GM18867 (cell line): ENCODE results near the gene SEC61B.
A peak's percentile ranks its signal among the peaks of the same experiment; 100 is the strongest.
"Not testable (repeated sequence)": the region's sequence is repeated elsewhere in the genome, so short reads cannot be mapped to it uniquely, and the experiment has no call there.

Experiments
- ATAC-seq: cut with Tn5 transposase; IDR thresholded peaks from one replicate; pipeline ENCODE4 v1.9.1; 2021; ENCODE audit warnings: mild to moderate bottlenecking, moderate library complexity; ENCODE audit not compliant: unreplicated experiment

SEC61B gene

DNA sequence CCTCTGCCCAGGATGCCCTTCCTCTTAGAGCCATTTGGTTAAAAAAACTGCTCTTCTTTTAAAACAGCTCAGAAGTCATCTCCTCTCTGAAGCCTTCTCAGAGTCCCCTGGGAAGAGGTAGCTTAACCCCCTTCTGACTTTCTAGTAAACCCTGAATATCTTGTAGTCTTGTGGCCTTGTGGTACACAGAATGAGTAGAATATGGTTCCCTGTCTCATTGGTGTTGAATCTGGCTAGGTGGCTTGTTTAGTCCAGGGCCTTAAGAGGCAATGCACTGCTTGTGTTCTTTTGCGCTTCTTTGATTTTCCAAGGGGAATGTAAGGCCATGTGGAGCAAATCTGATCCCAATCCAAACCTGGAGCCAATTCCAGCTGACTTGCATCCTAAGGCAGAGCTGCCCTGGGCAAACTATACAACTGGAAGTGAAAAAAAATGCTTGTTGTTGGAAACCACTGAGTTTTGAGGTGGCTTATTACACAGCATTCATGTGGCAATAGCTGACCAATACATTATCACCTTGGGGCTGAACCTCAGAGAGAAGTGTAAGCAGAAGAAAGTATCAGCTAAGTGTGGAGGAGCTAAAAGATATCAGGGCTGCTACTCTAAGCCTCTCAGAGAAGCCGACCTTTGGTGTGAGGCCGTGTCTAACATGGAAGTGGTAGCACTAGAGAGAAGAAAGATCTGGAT, 31.3 kb upstream of the SEC61B start:
- ATAC-seq, result no peak

DNA sequence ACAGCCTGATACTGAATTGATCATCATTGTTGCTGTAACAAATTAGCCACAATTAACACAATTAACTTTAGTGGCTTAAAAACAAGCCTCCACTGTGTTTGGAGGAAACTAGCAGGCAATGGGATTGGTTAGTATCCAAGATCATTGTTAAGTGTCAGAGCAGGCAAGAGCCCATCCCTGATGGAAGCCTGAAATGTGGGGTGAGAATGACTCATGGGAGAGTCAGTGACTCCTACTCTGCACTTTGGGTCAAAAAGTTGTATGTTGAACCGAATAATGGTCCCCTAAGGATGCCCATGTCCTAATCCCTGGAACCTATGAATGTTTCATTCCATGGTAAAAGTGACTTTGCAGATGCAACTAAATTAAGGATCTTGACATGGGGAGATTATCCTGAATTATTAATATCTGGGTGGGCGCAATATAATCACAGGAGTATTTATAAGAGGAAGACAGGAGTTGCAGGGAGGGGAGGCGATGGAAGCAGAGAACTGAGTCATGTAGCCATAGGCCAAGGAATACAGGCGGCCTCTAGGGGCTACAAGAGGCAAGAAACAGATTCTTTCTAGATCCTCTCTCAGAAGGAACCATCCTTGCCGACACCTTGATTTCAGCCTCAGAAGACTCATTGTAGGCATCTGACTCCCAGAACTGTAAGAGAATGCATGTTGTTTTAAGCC, 29.2 kb upstream of the SEC61B start:
- no peak for ATAC-seq

DNA sequence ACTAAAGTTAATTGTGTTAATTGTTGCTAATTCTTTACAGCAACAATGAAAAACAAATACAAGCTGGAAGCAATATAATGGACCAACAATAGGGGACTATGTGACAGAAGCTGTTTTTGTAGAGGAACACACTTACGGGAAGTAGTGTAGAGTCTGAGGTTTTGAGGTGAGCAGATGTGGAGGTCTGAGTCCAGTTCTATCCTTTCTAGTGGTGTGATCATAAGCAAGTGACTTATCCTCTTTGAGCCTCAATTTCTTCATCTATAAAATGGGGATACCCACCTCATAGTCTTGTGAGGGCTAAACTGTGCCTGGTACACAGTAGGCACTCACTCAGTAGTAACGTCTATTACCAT, 28.6 kb upstream of the SEC61B start:
- no peak for ATAC-seq

DNA sequence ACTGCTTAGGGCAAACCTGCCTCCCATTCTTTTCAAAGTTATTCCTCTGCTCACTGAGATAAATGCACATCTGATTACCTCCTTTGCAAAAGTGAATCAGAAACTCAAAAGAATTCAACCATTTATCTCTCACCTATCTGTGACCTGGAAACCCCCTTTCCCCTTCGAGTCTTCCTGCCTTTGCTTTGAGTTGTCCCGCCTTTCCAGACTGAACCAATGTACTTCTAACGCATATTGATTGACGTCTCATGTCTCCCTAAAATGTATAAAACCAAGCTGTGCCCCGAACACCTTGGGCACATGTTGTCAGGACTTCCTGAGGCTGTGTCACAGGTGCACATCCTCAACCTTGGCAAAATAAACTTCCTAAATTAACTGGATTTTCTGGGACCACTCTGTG, 25.6 kb upstream of the SEC61B start:
- not testable (repeated sequence) for ATAC-seq

DNA sequence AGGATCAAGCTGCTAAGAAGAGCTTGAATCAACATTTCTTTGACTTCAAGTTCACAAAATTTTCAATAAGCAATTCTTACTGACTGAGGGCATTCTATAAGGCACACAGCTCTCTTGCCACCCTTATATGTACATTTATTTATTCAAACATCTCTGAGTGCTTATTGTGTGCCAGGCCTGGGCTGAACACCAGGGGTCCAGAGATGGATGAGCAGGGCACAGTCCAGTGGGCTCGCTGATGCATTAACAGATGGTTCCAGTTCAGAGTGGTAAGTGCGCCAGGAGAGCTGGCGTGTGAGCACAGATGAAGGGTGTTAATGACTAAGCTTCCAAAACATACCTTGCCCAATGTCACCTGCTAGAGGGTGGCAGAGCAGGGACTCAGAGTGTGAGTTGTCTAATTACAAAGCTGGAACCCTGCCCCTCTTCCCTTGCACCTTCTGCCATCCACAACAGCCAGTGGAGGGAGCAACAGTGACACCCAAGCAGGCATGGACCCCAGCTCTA, 24.9 kb upstream of the SEC61B start:
- no peak for ATAC-seq

DNA sequence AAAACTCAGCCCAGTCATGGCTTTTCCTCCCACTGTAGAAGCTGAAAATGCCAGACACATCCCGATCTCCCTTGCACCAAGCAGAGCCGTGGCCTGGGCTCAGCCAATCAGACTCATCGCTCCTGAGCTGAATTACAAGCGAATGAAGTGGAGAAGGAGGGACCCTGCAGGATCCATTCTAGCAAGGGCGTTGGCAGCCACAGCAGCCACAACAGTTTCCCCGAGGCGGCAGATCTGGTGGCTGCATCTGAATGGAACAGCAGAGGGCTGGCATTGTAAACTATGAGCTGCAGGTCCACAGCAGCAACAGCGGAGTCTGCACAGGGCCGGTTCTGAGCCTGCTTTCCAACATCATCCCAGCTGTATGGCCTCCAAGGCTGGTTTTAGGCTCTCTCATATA, 24.1 kb upstream of the SEC61B start:
- ATAC-seq, result no peak

DNA sequence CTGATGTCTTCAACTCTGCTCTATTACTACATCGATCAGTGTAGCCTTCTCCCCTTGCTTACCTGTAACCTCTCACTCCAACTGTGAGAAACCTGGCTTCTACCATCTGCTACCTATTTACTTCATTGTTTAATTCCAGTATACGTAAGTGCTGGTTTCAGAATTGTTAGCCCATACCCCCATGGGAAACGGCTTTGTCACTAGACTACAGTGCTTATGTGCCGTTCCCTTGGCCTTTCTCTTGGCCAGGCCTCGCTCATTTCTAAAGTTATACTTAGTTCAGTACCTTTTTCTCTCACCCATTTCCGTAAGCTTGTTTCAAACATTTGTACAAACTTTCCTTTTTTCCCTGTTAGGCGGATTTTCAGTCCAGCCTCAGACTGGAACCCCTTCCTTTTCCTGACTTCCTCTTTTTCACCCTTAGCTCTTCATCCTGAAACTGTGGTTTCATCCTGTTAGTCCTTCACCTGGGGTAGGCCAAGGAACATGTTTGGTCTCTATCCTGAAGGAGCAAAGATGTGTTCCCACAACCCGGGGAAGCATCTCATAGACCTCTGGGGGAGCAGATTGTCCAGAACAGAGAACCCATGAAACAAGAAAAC, 22.0 kb upstream of the SEC61B start:
- ATAC-seq, result no peak

DNA sequence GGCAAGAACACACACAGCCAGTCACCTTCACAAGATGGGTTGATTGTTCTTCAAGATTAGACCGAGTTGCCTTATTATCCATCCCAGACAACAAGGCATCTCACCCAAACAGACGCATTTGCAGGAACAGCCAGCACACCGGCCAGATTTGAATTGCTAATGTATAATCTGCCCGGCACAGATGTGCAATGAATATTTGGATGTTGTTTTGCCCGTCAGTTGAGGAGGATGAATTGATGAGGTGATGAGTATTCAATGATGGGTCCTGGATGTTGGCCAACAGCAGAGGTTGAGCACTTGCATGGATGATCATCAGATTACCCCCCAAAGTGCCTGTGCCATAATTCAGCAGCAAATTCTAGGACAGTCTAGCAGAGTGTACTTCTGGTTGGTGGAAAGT, 20.5 kb upstream of the SEC61B start:
- no peak for ATAC-seq

DNA sequence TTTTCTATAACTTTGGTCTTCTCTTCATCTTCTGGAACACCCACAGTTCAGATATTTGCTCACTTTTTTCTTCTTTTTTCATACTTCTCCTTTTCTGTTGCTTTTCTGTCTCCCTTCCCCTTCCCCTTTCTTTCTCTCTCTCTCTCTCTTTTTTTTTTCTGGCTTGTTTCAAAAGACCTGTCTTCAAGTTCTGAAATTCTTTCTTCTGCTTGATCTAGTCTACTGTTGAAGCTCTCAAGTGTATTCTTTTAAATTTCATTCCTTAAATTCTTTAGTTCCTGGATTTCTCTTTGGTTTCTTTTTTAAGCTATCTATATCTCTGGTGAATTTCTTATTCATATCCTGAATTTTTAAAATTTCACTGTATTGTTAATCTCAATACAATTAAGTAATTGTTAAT, 11.5 kb upstream of the SEC61B start:
- no peak for ATAC-seq

DNA sequence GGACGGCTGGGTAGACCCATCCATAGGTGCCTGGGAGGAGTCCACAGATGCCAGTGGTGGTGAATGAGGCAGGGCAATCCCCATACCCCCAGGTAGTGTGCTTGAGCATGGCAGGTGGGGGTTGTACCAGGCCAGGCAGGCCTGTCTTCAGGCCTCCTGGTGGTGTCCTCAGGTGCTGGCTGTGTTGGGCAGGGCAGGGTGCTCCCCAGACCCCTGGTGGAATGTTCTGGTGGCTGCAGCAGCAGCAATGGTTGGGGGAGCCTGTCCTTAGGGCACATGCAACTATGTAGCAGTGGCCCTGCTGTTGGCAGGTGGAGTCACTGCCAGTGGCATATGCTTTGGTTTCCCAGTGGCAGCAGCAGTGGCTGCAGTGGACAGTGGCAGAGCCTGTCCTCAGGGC, 10.3 kb upstream of the SEC61B start:
- no peak for ATAC-seq

DNA sequence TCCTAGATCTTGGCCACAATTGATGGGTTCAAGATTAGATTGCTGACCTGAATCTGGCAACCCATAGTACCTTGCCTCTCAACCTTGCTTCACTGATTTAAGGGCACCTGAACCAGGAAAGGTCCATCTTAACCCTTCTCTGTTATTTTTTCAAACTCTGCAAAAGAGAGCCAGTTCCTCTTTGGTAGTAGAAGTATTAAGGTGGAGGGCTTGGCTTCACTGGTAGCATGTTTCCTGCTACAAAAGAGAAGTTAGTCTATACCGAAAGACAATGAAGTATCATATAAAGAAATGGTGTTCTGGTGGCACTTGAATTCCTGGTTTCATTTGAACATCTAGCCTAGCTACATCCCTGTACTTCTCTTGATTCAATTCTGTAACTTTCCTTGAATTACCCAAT, 8.9 kb upstream of the SEC61B start:
- no peak for ATAC-seq

DNA sequence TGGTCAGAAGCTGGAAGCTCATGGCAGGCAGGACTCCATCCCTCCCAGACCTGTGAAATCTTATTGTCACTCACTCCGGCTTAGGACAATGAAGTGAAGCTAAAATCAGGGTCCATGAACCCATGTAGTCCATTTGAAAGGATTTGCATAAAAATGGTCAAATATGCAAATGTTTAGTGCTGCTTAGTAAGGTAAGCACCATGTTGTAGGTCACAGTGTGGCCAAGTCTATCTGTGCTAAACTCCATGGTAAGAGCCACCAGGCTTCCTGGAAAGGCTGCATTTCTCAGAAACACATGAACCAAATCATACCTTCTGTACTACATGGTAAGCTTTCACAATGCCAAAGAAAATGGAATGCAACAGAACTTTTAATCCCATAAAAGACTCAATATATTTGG, 6.0 kb upstream of the SEC61B start:
- no peak for ATAC-seq

DNA sequence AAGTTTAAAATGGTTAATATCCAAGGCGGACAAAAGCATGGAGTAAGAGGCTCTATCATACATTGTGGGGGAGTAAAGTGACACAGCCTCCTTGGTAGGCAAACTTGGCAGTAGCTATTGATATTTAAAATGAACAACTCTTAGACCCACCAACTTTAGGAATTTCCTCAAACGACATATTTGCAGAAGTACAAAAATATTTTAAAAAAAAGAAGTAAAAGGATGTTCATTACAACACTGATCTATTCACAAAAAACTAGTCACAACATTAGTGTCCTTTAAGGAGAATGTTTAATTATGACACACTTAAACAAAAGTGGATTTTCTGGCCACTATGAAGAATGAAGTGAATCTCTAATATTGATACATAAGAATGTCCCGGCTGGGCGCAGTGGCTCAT, 2.1 kb upstream of the SEC61B start:
- ATAC-seq, result no peak

DNA sequence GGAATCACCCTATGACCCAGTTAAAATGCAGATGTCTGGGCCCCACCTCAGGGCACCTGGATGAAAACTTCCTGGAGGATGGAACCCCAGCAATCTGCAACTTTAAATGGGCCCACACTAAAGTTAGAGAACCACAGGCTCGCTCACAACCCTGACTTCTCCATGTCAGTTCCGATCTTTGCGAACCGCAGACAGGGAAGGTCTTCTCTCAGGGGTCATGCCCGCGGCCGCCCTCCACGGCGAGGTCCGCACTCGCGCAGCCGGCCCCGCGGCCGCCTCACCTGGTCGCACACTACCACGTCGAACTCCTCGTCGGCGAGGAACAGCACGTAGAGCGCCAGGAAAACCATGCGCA, 839 bp upstream of the SEC61B start:
- no peak for ATAC-seq

DNA sequence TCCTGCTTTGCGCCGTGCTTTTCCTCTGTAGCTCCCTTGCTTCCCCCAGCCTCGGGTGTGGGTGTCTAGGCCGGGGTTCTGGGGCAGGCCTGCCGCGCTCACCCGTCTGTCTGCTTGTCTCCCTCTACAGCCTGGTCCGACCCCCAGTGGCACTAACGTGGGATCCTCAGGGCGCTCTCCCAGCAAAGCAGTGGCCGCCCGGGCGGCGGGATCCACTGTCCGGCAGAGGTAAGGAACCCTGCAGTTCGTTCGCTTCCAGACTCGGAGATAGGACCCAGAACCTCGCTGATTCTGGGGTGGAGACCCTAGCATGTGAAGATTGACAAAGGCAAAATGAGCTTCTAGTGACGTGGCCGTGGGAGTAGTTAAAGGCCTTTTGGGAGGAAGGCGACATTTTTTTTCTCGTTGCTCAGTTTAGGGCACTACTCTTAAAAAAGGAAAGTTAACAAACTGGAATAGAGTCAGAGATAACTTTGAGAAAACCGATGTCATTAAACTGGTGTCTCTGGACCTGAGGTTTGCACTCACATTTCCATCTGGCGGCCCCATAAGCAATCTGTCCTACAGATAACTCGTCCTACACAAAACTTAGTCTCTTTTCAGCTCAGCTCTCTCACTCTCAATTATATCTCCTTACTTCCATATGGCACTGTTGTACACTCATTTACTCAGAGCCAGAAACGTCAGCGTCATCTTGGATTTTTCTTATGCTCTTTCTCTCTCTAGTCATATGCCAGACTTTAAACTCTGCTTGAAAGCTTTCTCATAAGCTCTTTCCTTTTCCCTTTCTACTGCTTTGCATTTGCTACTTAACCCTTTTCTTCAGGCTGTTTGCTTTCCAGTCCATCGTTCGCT, 561 bp downstream of the SEC61B start:
- peak; percentile 18 for ATAC-seq

DNA sequence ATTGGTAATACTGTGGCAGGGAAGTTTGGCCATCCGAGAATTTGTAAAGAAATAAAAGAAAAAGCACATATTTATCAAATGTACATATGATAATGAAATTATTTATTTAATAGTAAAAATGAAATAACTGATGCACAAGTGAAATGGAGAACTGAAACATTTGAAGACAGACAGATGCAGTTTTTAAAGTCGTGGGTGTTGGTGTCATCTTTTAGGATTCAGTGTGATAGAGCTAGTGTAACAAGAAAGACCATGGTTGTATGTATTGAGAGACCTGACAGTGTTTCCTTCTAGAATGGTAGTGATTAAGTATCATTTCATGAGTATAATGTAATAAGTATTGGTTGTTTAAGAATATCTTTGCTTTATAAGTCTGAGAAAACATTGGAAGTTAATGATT, 2.4 kb downstream of the SEC61B start:
- ATAC-seq, result no peak

DNA sequence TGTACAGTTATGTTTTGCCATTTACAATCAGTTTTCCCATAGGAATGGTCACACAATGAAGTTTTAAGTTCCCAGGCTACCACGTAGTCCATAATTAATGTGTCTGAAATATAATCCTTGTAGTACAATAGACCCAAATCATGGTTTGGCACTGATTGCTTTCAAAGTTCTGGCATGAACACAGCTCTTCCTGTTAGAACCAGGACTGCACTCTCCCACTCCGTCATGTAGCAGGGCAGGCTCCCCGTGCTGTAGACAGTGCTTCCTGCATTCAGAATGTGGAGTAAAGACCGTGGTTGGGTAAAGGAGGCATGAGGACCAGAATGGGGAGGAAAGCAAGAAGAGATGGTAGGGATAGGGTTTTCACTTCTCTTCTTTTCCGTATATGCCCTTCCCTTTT, 4.0 kb downstream of the SEC61B start:
- no peak for ATAC-seq

DNA sequence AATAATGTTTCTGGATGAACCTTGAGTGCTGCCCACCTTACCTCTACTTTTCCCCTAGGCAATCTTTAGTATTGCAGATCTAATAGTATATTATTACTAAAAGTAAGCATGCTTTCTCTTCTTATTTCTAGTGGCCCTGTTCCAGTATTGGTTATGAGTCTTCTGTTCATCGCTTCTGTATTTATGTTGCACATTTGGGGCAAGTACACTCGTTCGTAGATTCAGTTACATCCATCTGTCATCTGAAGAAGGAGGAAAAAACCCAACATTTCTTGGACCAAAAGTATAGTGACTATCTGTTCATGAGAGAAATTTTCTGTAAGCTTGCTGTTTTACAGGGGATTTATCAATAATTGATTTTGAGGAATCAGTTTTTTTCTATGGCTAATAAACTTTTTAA, 8.1 kb downstream of the SEC61B start:
- no peak for ATAC-seq

DNA sequence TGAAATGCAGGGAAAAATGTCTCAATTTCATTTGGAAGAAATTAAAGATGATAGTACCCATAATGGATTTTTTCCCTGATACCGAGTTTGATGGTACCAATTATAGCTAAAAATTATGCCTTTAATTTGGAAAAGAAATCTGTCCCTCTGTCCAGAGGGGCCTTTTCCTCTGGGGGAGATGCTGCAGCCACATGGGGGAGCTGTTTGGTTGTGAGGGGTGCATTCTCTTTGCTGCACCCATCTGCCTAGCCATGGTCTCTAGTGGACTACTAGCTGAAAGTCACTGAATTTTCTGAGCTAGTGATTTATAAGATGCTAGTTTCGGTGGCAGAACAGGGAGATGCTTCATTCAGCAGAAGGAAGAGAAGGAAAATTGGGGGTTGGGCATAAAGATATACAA, 9.6 kb downstream of the SEC61B start:
- no peak for ATAC-seq

DNA sequence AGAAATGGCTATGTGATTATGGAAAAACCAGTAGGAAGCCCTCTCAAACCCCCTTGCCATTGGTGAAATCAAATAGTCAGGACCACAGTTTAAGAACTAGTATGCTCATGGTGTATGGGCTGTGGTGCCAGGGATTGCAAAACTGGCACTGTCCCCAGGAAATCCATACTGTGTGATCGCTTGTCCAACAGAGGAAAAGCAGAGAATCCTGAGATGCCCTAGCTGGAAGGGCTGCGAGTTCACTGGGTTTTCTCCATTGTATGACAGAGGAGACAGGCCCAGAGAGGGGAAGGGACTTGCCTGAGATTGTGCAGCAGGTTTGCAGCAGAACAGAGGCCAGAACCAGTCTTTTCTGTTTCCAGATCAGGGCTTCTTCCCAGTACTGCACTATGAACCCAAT, 12.5 kb downstream of the SEC61B start:
- ATAC-seq, result no peak

DNA sequence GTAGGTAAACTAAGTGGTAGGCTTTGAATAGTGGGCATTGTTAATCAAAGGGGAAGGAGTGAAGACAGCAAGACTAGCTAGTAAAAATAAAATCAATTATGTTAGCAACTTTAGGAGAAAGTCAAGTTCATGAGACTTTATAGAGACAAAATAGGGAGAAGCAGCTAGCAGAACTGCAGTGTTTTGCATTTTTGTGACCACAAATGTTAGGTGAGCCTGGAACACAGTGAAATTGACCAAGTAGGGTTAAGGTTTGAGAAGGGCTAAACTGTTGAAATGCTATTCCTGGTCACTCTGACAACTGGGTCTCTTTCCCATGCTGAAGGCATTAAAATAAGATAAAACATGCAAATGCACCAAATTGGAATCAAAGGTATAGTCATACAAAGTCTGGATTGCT, 13.0 kb downstream of the SEC61B start:
- no peak for ATAC-seq
